ENCODE measurements around the gene TPSB2.
"Not testable (repeated sequence)": the region's sequence is repeated elsewhere in the genome, so short reads cannot be mapped to it uniquely, and the experiment has no call there.

TPSB2 gene

DNA sequence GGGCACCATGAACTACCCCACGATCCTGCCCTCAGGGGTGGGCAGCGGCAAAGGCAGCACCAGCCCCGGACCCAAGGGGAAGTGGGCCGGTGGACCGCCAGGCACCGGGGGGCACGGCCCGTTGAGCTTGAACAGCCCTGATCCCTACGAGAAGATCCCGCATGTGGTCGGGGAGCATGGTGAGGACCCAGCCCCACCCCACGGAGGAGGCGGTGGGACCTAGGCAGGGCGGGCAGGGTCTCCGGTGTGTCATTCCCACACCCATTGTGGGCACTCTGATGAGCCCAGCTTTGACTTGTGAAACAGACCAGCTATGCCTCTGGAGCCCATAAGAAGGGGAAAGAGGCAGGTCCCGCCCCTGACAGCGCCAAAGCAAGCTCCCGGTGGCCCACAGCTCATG is 27.7 kb downstream of the TPSB2 start:
- Mint-ChIP-seq H3K27ac (no peak overlapping the region), H3K4me1 (no peaks in the 10 kb centered on the region), H3K27me3 (ENCODE audit: low read depth) (no peaks in the 10 kb centered on the region), H3K9me3 (no peaks in the 10 kb centered on the region), H3K36me3 (ENCODE audit: low read depth) (peaks cover 25% of the 10 kb centered on the region), H3K4me3 (no peak overlapping the region)
- TF ChIP-seq, protein P1, sequence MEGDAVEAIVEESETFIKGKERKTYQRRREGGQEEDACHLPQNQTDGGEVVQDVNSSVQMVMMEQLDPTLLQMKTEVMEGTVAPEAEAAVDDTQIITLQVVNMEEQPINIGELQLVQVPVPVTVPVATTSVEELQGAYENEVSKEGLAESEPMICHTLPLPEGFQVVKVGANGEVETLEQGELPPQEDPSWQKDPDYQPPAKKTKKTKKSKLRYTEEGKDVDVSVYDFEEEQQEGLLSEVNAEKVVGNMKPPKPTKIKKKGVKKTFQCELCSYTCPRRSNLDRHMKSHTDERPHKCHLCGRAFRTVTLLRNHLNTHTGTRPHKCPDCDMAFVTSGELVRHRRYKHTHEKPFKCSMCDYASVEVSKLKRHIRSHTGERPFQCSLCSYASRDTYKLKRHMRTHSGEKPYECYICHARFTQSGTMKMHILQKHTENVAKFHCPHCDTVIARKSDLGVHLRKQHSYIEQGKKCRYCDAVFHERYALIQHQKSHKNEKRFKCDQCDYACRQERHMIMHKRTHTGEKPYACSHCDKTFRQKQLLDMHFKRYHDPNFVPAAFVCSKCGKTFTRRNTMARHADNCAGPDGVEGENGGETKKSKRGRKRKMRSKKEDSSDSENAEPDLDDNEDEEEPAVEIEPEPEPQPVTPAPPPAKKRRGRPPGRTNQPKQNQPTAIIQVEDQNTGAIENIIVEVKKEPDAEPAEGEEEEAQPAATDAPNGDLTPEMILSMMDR (IDR thresholded peaks at IDR 0.05; ENCODE audit: unreplicated experiment in 3 of 3): no peak

DNA sequence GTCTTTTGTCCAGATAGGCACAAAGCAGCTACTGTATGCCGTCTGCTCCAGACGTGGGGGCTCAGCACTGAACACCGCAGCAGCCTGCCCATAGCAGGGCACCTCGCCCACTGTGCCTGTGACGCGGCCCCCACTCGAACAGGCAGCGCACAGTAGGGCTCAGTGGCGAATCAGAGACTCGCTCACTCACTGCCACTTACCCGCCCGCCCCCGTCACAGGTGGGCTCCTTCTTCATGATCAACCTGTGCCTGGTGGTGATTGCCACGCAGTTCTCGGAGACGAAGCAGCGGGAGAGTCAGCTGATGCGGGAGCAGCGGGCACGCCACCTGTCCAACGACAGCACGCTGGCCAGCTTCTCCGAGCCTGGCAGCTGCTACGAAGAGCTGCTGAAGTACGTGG is 28.5 kb downstream of the TPSB2 start:
- H3K4me3 Mint-ChIP-seq: no peak overlapping the region
- peaks cover 25% of the 10 kb centered on the region for H3K36me3 Mint-ChIP-seq (ENCODE audit: low read depth)
- TF ChIP-seq, protein P1 (IDR thresholded peaks at IDR 0.05; ENCODE audit: unreplicated experiment in 3 of 3): no peak
- H3K27ac Mint-ChIP-seq: no peak overlapping the region
- peaks cover 2% of the 10 kb centered on the region for H3K27me3 Mint-ChIP-seq (ENCODE audit: low read depth)
- no peaks in the 10 kb centered on the region for H3K4me1 Mint-ChIP-seq
- H3K9me3 Mint-ChIP-seq: no peaks in the 10 kb centered on the region

DNA sequence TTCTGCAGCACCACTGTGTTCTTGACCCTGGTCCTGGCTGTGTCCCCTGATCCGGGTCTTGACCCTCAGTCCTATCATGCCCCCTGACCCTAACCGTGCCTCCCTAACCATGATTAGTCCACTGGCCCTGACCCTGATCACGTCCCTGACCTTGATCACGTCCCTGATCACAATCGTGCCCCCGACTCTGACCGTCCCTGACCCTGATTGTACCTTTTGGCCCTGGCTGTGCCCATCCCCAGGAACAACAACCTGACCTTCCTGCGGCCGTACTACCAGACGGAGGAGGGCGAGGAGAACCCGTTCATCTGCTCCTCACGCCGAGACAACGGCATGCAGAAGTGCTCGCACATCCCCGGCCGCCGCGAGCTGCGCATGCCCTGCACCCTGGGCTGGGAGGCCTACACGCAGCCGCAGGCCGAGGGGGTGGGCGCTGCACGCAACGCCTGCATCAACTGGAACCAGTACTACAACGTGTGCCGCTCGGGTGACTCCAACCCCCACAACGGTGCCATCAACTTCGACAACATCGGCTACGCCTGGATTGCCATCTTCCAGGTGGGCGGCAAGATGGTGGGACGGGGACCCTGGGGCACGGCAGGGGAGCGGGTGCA is 29.9 kb downstream of the TPSB2 start:
- TF ChIP-seq, protein P1 (IDR thresholded peaks at IDR 0.05; ENCODE audit: unreplicated experiment in 3 of 3): no peak
- no peaks in the 10 kb centered on the region for H3K4me1 Mint-ChIP-seq
- H3K27ac Mint-ChIP-seq: no peak overlapping the region
- no peak overlapping the region for H3K4me3 Mint-ChIP-seq
- no peaks in the 10 kb centered on the region for H3K9me3 Mint-ChIP-seq
- peaks cover 3% of the 10 kb centered on the region for H3K27me3 Mint-ChIP-seq (ENCODE audit: low read depth)
- peaks cover 21% of the 10 kb centered on the region for H3K36me3 Mint-ChIP-seq (ENCODE audit: low read depth)

DNA sequence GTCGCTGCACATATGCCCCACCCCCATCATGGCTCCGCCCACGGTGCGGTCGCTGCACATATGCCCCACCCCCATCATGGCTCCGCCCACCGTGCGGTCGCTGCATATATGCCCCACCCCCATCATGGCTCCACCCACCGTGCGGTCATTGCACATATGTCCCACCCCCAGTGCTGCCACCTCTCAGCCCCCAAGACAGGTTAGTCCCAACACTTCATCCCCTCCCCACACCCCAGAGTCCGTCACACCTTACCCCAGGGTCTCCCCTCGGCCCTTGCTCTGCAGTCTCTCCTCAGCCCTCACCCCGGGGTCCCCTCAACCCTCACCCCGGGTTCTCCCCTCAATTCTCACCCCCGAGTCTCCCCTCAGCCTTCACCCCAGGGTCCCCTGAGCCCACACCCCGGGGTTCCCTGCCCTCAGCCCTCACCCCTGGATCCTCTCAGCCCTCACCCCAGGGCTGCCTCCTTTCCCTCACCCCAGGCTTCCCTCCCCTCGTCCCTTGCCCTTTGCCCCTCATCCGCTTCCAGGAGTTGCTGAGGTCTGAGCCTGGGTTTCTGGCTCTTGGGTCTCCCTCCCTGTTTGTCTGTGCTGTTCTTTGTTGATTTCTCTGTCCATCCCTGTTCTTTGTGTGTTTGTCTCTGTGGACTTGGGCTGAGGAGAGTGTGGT is 30.5 kb downstream of the TPSB2 start:
- Mint-ChIP-seq H3K27me3 (ENCODE audit: low read depth) (peaks cover 3% of the 10 kb centered on the region), H3K9me3 (no peaks in the 10 kb centered on the region), H3K4me3 (no peak overlapping the region), H3K27ac (no peak overlapping the region), H3K4me1 (no peaks in the 10 kb centered on the region), H3K36me3 (ENCODE audit: low read depth) (peaks cover 20% of the 10 kb centered on the region)
- TF ChIP-seq, protein P1 (IDR thresholded peaks at IDR 0.05; ENCODE audit: unreplicated experiment in 3 of 3): no peak

DNA sequence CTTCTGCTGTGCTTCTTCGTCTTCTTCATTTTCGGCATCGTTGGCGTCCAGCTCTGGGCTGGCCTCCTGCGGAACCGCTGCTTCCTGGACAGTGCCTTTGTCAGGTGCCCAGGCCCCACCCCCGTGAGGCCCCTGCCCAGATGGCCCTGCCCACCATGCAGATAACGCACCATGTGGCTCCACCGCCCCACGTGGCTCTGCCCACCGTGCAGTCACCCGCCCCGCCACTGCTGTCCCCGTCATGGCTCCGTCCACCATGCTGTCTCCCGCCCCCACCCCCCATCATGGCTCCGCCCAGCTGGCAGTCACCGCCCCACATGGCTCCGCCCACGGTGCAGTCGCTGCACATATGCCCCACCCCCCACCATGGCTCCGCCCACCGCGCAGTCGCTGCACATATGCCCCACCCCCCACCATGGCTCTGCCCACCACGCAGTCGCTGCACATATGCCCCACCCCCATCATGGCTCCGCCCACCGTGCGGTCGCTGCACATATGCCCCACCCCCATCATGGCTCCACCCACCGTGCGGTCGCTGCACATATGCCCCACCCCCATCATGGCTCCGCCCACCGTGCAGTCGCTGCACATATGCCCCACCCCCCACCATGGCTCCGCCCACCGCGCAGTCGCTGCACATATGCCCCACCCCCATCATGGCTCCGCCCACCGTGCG is 31.2 kb downstream of the TPSB2 start:
- H3K4me1 Mint-ChIP-seq; H3K27me3 Mint-ChIP-seq (ENCODE audit: low read depth); H3K4me3 Mint-ChIP-seq; H3K27ac Mint-ChIP-seq; H3K9me3 Mint-ChIP-seq: not testable (repeated sequence)
- peaks cover 20% of the 10 kb centered on the region for H3K36me3 Mint-ChIP-seq (ENCODE audit: low read depth)

DNA sequence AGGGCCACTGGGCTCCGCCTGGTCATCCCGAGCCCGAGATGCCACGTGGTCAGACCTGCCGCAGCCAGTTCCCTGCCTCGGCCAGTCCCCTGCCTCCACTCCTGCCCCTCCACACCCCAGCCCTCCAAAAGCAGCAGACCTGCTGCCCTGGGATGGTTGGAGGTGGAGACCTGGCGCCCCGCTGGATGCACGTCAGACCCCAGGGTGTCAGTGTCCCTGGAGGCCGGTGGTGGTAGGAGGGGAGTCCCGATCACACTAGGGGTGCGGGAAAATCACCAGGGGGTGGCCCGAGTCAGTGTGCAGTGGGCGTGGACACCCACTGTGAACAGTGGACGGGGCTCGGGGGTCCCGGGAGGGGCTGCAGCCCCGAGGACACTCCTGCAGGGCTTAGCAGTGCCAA is 31.8 kb downstream of the TPSB2 start:
- Mint-ChIP-seq H3K36me3 (ENCODE audit: low read depth) (peaks cover 14% of the 10 kb centered on the region), H3K27me3 (ENCODE audit: low read depth) (peaks cover 3% of the 10 kb centered on the region), H3K4me1 (no peaks in the 10 kb centered on the region), H3K27ac (no peak overlapping the region), H3K9me3 (no peaks in the 10 kb centered on the region), H3K4me3 (no peak overlapping the region)
- TF ChIP-seq, protein P1 (IDR thresholded peaks at IDR 0.05; ENCODE audit: unreplicated experiment in 3 of 3): no peak
